Bronchial smooth muscle cell (primary cell): ENCODE measurements around the gene DKK1. TPM values are rescaled to one million over a fixed set of nuclear protein-coding genes. Genes with fewer than 3 reads are reported as not detected.

ENCODE experiments used
- total RNA-seq: library from RNA; depleted of rRNA; stranded (reverse); fragments of >200 nt; gene quantifications from 2 replicates; pipeline ENCODE4 v1.2.1, GENCODE V29; 2014

Gene DKK1
- total RNA-seq = 11.0 and 18.4 TPM in 2 replicates

GRCh38 chr10:52313933-52314821 lies at the start of gene DKK1:
Gene DKK1, plus strand, starts transcription at chr10:52314281. Its CDS starts 154 bp downstream, at chr10:52314435.

